ENCODE data around the gene SPRY1.
A peak's percentile ranks its signal among the peaks of the same experiment; 100 is the strongest.

The SPRY1 gene

GRCh38 chr4:123411514-123411913 is 14.9 kb downstream of the SPRY1 start:
- ATAC-seq = no peak

- ATAC-seq = peak in 1 of 2 donors; percentile 6
Observed at GRCh38 chr4:123412091-123412505, 15.5 kb downstream of the SPRY1 start.

- ATAC-seq = no peak
Observed at GRCh38 chr4:123412700-123413512, 16.3 kb downstream of the SPRY1 start.

GRCh38 chr4:123415576-123415975 is 19.0 kb downstream of the SPRY1 start:
- ATAC-seq = no peak

GRCh38 chr4:123415977-123416376 is 19.4 kb downstream of the SPRY1 start:
- ATAC-seq = peak; percentile 33 to 53

- no peak for ATAC-seq
Observed at GRCh38 chr4:123417813-123418212, 21.2 kb downstream of the SPRY1 start.

GRCh38 chr4:123418351-123418931 is 21.8 kb downstream of the SPRY1 start:
- ATAC-seq = no peak

GRCh38 chr4:123419885-123420755 is 23.5 kb downstream of the SPRY1 start:
- peak; percentile 54 to 55 for ATAC-seq

GRCh38 chr4:123421227-123421936 is 24.8 kb downstream of the SPRY1 start:
- ATAC-seq = peak; percentile 50 to 57

- ATAC-seq = peak; percentile 48 to 51
Observed at GRCh38 chr4:123421937-123422781, 25.6 kb downstream of the SPRY1 start.

- no peak for ATAC-seq
Observed at GRCh38 chr4:123423819-123424218, 27.2 kb downstream of the SPRY1 start.

GRCh38 chr4:123427951-123428350 is 31.4 kb downstream of the SPRY1 start:
- no peak for ATAC-seq

- peak in 1 of 2 donors; percentile 56 for ATAC-seq
Observed at GRCh38 chr4:123430031-123430430, 33.4 kb downstream of the SPRY1 start.

- no peak for ATAC-seq
Observed at GRCh38 chr4:123430501-123430900, 33.9 kb downstream of the SPRY1 start.

- ATAC-seq = no peak
Observed at GRCh38 chr4:123433573-123433972, 37.0 kb downstream of the SPRY1 start.

- no peak for ATAC-seq
Observed at GRCh38 chr4:123433976-123434375, 37.4 kb downstream of the SPRY1 start.

GRCh38 chr4:123435246-123436113 is 38.9 kb downstream of the SPRY1 start:
- no peak for ATAC-seq

- no peak for ATAC-seq
Observed at GRCh38 chr4:123438031-123438430, 41.4 kb downstream of the SPRY1 start.

GRCh38 chr4:123443401-123444289 is 47.0 kb downstream of the SPRY1 start:
- ATAC-seq = peak; percentile 71 to 80

All from activated CD4-positive, CD25-positive, alpha-beta regulatory T cell treated with anti-CD3 and anti-CD28 coated beads, Interleukin-2, amount 50 U/mL, for 24 hours (primary cell).